ENCODE measurements around the gene HDAC9.

DNA sequence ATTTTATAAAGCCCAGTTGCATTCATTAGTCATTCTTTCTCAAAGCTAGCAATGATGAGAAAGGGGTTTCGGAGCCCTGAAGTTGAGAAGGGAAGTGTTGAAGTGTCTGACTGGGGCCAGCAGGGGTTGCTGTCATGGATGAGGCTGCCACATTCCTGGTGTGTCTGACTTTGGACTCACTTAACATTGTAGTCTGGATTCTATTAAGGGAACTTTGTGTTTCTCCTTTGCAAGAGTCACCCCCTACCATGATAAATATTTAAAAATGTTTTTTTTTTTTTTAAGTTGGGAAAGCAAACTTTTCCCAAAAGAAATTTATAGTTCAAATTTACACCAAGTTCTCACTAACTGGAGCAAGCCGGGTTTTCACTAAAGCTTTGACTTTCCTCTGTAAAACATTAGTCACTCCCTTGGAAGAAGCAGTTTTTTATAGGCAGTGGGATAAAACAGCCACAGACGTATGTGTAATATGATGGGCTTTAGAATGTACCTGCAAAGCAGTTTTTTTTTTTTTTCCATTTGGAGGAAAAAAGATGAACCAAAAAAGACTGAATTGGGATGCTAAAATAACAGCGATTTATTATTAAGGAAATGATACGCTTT lies 378.3 kb downstream of the HDAC9 start:
- no peak for TF ChIP-seq IRX3 (CRISPR knock-in tag; IDR thresholded peaks at IDR 0.05; ENCODE audit: borderline replicate concordance, low read depth)
- TF ChIP-seq, protein P1, sequence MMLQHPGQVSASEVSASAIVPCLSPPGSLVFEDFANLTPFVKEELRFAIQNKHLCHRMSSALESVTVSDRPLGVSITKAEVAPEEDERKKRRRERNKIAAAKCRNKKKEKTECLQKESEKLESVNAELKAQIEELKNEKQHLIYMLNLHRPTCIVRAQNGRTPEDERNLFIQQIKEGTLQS (CRISPR knock-in tag; IDR thresholded peaks at IDR 0.05), result no peak
- TF ChIP-seq MLLT10 (CRISPR knock-in tag; IDR thresholded peaks at IDR 0.05), result no peak
- no peak for TF ChIP-seq HOXA9 (CRISPR knock-in tag; IDR thresholded peaks at IDR 0.05; ENCODE audit: borderline replicate concordance)
- no peak for TF ChIP-seq GATAD1 (CRISPR knock-in tag; IDR thresholded peaks at IDR 0.05)
- TF ChIP-seq, protein P2, sequence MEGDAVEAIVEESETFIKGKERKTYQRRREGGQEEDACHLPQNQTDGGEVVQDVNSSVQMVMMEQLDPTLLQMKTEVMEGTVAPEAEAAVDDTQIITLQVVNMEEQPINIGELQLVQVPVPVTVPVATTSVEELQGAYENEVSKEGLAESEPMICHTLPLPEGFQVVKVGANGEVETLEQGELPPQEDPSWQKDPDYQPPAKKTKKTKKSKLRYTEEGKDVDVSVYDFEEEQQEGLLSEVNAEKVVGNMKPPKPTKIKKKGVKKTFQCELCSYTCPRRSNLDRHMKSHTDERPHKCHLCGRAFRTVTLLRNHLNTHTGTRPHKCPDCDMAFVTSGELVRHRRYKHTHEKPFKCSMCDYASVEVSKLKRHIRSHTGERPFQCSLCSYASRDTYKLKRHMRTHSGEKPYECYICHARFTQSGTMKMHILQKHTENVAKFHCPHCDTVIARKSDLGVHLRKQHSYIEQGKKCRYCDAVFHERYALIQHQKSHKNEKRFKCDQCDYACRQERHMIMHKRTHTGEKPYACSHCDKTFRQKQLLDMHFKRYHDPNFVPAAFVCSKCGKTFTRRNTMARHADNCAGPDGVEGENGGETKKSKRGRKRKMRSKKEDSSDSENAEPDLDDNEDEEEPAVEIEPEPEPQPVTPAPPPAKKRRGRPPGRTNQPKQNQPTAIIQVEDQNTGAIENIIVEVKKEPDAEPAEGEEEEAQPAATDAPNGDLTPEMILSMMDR (CRISPR knock-in tag; IDR thresholded peaks at IDR 0.05), result no peak
- TF ChIP-seq, protein P3, sequence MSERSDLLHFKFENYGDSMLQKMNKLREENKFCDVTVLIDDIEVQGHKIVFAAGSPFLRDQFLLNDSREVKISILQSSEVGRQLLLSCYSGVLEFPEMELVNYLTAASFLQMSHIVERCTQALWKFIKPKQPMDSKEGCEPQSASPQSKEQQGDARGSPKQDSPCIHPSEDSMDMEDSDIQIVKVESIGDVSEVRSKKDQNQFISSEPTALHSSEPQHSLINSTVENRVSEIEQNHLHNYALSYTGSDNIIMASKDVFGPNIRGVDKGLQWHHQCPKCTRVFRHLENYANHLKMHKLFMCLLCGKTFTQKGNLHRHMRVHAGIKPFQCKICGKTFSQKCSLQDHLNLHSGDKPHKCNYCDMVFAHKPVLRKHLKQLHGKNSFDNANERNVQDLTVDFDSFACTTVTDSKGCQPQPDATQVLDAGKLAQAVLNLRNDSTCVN (CRISPR knock-in tag; IDR thresholded peaks at IDR 0.05; ENCODE audit: borderline replicate concordance), result no peak
- TF ChIP-seq ZNF572 (CRISPR knock-in tag; IDR thresholded peaks at IDR 0.05), result no peak
- TF ChIP-seq SIN3B (IDR thresholded peaks at IDR 0.05; ENCODE audit: low read length), result no peak
- TF ChIP-seq ZNF629 (CRISPR knock-in tag; conservative IDR thresholded peaks at IDR 0.05), result no peak
- no peak for TF ChIP-seq ZNF792 (CRISPR knock-in tag; IDR thresholded peaks at IDR 0.05)
- TF ChIP-seq ZBTB8A (CRISPR knock-in tag; IDR thresholded peaks at IDR 0.05; ENCODE audit: borderline replicate concordance, low read depth), result no peak
